ENCODE measurements around the gene BSG.
"Not testable (repeated sequence)": the region's sequence is repeated elsewhere in the genome, so short reads cannot be mapped to it uniquely, and the experiment has no call there.

Gene BSG

GRCh38 chr19:584240-585001 lies 12.0 kb downstream of the BSG start:
- no peak for DNase-seq (ENCODE audit: low read depth, low spot score)

GRCh38 chr19:585146-585545 lies 12.8 kb downstream of the BSG start:
- DNase-seq (ENCODE audit: low read depth, low spot score); H3K27ac ChIP-seq: not testable (repeated sequence)

More at GRCh38 chr19:584240-585001, 12.0 kb downstream of the BSG start:
- H3K27ac ChIP-seq = no peak overlapping the region

- H3K27ac ChIP-seq = no peak overlapping the region
- DNase-seq (ENCODE audit: low read depth, low spot score) = no peak
Measured at GRCh38 chr19:585551-586110, 13.2 kb downstream of the BSG start.

- DNase-seq (ENCODE audit: low read depth, low spot score) = no peak
- H3K27ac ChIP-seq = no peak overlapping the region
Measured at GRCh38 chr19:588093-588740, 15.8 kb downstream of the BSG start.

- H3K27ac ChIP-seq = no peak overlapping the region
- DNase-seq (ENCODE audit: low read depth, low spot score) = no peak
Measured at GRCh38 chr19:588741-589692, 16.6 kb downstream of the BSG start.

- no peak for DNase-seq (ENCODE audit: low read depth, low spot score)
- H3K27ac ChIP-seq = no peak within 1 kb of the TSS
Measured at GRCh38 chr19:589693-590395, 17.4 kb downstream of the BSG start, which contains the start of gene HCN2. TSS of gene HCN2 (plus strand) at chr19:589881. CDS start at chr19:589946, 65 bp downstream.

GRCh38 chr19:590396-590745 lies 18.0 kb downstream of the BSG start:
- no peak for DNase-seq (ENCODE audit: low read depth, low spot score)

GRCh38 chr19:590750-591098 lies 18.3 kb downstream of the BSG start:
- DNase-seq (ENCODE audit: low read depth, low spot score) = no peak
- no peak overlapping the region for H3K27ac ChIP-seq

More at GRCh38 chr19:590396-590745, 18.0 kb downstream of the BSG start:
- no peak overlapping the region for H3K27ac ChIP-seq

- DNase-seq (ENCODE audit: low read depth, low spot score) = no peak
- H3K27ac ChIP-seq = no peak overlapping the region
Measured at GRCh38 chr19:591099-591958, 18.9 kb downstream of the BSG start.

- no peak overlapping the region for H3K27ac ChIP-seq
- no peak for DNase-seq (ENCODE audit: low read depth, low spot score)
Measured at GRCh38 chr19:592101-592500, 19.7 kb downstream of the BSG start.

- H3K27ac ChIP-seq = no peak overlapping the region
- DNase-seq (ENCODE audit: low read depth, low spot score) = no peak
Measured at GRCh38 chr19:593055-593454, 20.7 kb downstream of the BSG start.

GRCh38 chr19:593505-593904 lies 21.1 kb downstream of the BSG start:
- H3K27ac ChIP-seq = no peak overlapping the region
- no peak for DNase-seq (ENCODE audit: low read depth, low spot score)

GRCh38 chr19:594265-594870 lies 22.0 kb downstream of the BSG start:
- no peak overlapping the region for H3K27ac ChIP-seq
- DNase-seq (ENCODE audit: low read depth, low spot score) = no peak

GRCh38 chr19:595326-596262 lies 23.2 kb downstream of the BSG start:
- no peak overlapping the region for H3K27ac ChIP-seq
- no peak for DNase-seq (ENCODE audit: low read depth, low spot score)

GRCh38 chr19:596263-596655 lies 23.9 kb downstream of the BSG start:
- no peak for DNase-seq (ENCODE audit: low read depth, low spot score)

GRCh38 chr19:597406-598315 lies 25.3 kb downstream of the BSG start:
- H3K27ac ChIP-seq = no peak overlapping the region
- DNase-seq (ENCODE audit: low read depth, low spot score) = no peak

More at GRCh38 chr19:596263-596655, 23.9 kb downstream of the BSG start:
- H3K27ac ChIP-seq = no peak overlapping the region

Data from epithelial cell of prostate (primary cell).